DOHH2 (cell line): ENCODE data around the gene MUC20.
"Not testable (repeated sequence)": the region's sequence is repeated elsewhere in the genome, so short reads cannot be mapped to it uniquely, and the experiment has no call there.

Experiments
- H3F3A ChIP-seq: fragments of 200-600 bp; sonication (generic), shearing (Covaris generic); 2 replicates; pipeline ENCODE4 v1.6.0; 2016; ENCODE audit warnings: antibody characterized with exemption, mild to moderate bottlenecking; ENCODE audit not compliant: control insufficient read depth, insufficient read depth
- H3K27ac ChIP-seq: fragments of 200-600 bp; sonication (generic); 2 replicates; pipeline ENCODE4 v1.5.1; 2014; ENCODE audit warnings: low read depth, mild to moderate bottlenecking, low read length, moderate library complexity
- H3K27me3 ChIP-seq: fragments of 200-600 bp; sonication (generic); 2 replicates; pipeline ENCODE4 v1.6.1; 2014; ENCODE audit warnings: mild to moderate bottlenecking, low read length, mixed read lengths; ENCODE audit not compliant: control insufficient read depth
- H3K36me3 ChIP-seq: fragments of 200-600 bp; sonication (generic); 2 replicates; pipeline ENCODE4 v1.6.1; 2014; ENCODE audit warnings: mild to moderate bottlenecking, low read length, moderate library complexity, mixed read lengths; ENCODE audit not compliant: control insufficient read depth
- H3K4me1 ChIP-seq: fragments of 200-600 bp; sonication (generic); 2 replicates; pipeline ENCODE4 v1.6.1; 2014; ENCODE audit warnings: mild to moderate bottlenecking, low read length, mixed read lengths; ENCODE audit not compliant: control insufficient read depth
- H3K4me2 ChIP-seq: fragments of 200-600 bp; sonication (generic); 2 replicates; pipeline ENCODE4 v1.6.0; 2014; ENCODE audit warnings: mild to moderate bottlenecking, low read length, moderate library complexity
- H3K4me3 ChIP-seq: fragments of 200-600 bp; sonication (generic); 2 replicates; pipeline ENCODE4 v1.5.1; 2014; ENCODE audit warnings: mild to moderate bottlenecking, low read length, mixed read lengths
- H3K79me2 ChIP-seq: fragments of 200-600 bp; sonication (generic); 2 replicates; pipeline ENCODE4 v1.6.1; 2014; ENCODE audit warnings: mild to moderate bottlenecking, low read length, mixed read lengths; ENCODE audit not compliant: control insufficient read depth
- H3K9me2 ChIP-seq: fragments of 200-600 bp; sonication (generic); replicated peaks from 2 replicates; pipeline ENCODE4 v1.6.1; 2014; ENCODE audit warnings: mild to moderate bottlenecking, low read length, mixed read lengths; ENCODE audit not compliant: control insufficient read depth
- H3K9me3 ChIP-seq: fragments of 200-600 bp; sonication (generic); 2 replicates; pipeline ENCODE4 v1.6.1; 2014; ENCODE audit warnings: antibody characterized with exemption, low read length, mixed read lengths; ENCODE audit not compliant: control insufficient read depth, insufficient read depth
- H4K20me1 ChIP-seq: fragments of 200-600 bp; sonication (generic); 2 replicates; pipeline ENCODE4 v1.6.0; 2014; ENCODE audit warnings: low read depth, mild to moderate bottlenecking, antibody characterized with exemption, low read length, moderate library complexity; ENCODE audit not compliant: control insufficient read depth, insufficient read depth
- CTCF ChIP-seq: fragments of 200-600 bp; sonication (generic); IDR thresholded peaks from one replicate; pipeline ENCODE4 v1.5.1; 2014; ENCODE audit warnings: antibody characterized with exemption, mild to moderate bottlenecking, low read depth, low read length; ENCODE audit not compliant: poor library complexity, severe bottlenecking
- EZH2phosphoT487 ChIP-seq: fragments of 200-600 bp; sonication (generic); IDR thresholded peaks from 2 replicates; pipeline ENCODE4 v1.6.1; 2017; ENCODE audit warnings: borderline replicate concordance, mild to moderate bottlenecking, antibody characterized with exemption, low read length, moderate library complexity, mixed read lengths

The MUC20 gene

GRCh38 chr3:195771646-195772300 lies 51.0 kb downstream of the MUC20 start:
- Histone ChIP-seq H3K79me2 (no peaks in the 10 kb centered on the region), H4K20me1 (no peaks in the 10 kb centered on the region), H3K4me1 (no peaks in the 10 kb centered on the region), H3K27ac (no peak overlapping the region), H3K9me2 (no peaks in the 10 kb centered on the region), H3K4me3 (no peak overlapping the region), H3K9me3 (peaks cover 7% of the 10 kb centered on the region; the same call in 1 of the 2 replicates), H3K27me3 (no peaks in the 10 kb centered on the region), H3K36me3 (no peaks in the 10 kb centered on the region), H3F3A (no peaks in the 10 kb centered on the region), H3K4me2 (no peak overlapping the region)
- TF ChIP-seq EZH2phosphoT487 (no peak), CTCF (no peak)

- Histone ChIP-seq H3K4me2 (no peak overlapping the region), H3K27me3 (no peaks in the 10 kb centered on the region), H3K27ac (no peak overlapping the region), H3K4me1 (no peaks in the 10 kb centered on the region), H3K79me2 (no peaks in the 10 kb centered on the region), H3F3A (no peaks in the 10 kb centered on the region), H3K9me2 (no peaks in the 10 kb centered on the region), H3K9me3 (peaks cover 15% of the 10 kb centered on the region; the same call in 1 of the 2 replicates), H4K20me1 (no peaks in the 10 kb centered on the region), H3K36me3 (no peaks in the 10 kb centered on the region), H3K4me3 (no peak overlapping the region)
- no peak for TF ChIP-seq EZH2phosphoT487
Measured at GRCh38 chr3:195773956-195774537, 53.3 kb downstream of the MUC20 start.

GRCh38 chr3:195774917-195775316 lies 54.1 kb downstream of the MUC20 start:
- Histone ChIP-seq H3K79me2 (no peaks in the 10 kb centered on the region), H3K9me3 (peaks cover 15% of the 10 kb centered on the region; the same call in 1 of the 2 replicates), H3K4me3 (no peak overlapping the region), H3K27ac (no peak overlapping the region), H3K27me3 (no peaks in the 10 kb centered on the region), H3K9me2 (no peaks in the 10 kb centered on the region), H3K36me3 (no peaks in the 10 kb centered on the region), H3K4me2 (no peak overlapping the region), H4K20me1 (no peaks in the 10 kb centered on the region), H3F3A (no peaks in the 10 kb centered on the region), H3K4me1 (no peaks in the 10 kb centered on the region)
- TF ChIP-seq CTCF (peak; percentile 16), EZH2phosphoT487 (no peak)

GRCh38 chr3:195777975-195778374 lies 57.2 kb downstream of the MUC20 start:
- no peak for TF ChIP-seq EZH2phosphoT487
- TF ChIP-seq CTCF = no peak
- Histone ChIP-seq H3K4me3 (no peak overlapping the region), H3K9me2 (no peaks in the 10 kb centered on the region), H3K27me3 (no peaks in the 10 kb centered on the region), H3K4me1 (no peaks in the 10 kb centered on the region), H4K20me1 (no peaks in the 10 kb centered on the region), H3K9me3 (peaks cover 7% of the 10 kb centered on the region; the same call in 1 of the 2 replicates), H3K27ac (no peak overlapping the region), H3F3A (no peaks in the 10 kb centered on the region), H3K36me3 (no peaks in the 10 kb centered on the region), H3K4me2 (no peak overlapping the region), H3K79me2 (no peaks in the 10 kb centered on the region)

- H3K9me2 ChIP-seq, H3K4me1 ChIP-seq, H3K27ac ChIP-seq, H3K27me3 ChIP-seq, H3K4me2 ChIP-seq, H3K79me2 ChIP-seq, H3K4me3 ChIP-seq, H4K20me1 ChIP-seq, H3K36me3 ChIP-seq, H3F3A ChIP-seq: not testable (repeated sequence)
- peaks cover 16% of the 10 kb centered on the region; the same call in 1 of the 2 replicates for H3K9me3 ChIP-seq
Measured at GRCh38 chr3:195781236-195781635, 60.5 kb downstream of the MUC20 start.
